SK-N-SH (cell line): Measurements from ENCODE around the gene NOVA1. TPM values are rescaled to one million over a fixed set of nuclear protein-coding genes. Genes with fewer than 3 reads are reported as not detected.

ENCODE experiments used
- CTCF ChIA-PET: fragments of 300-600, 350-600 bp; formaldehyde crosslinking; extraction: SDS; loops from one replicate; lab custom pipeline; 2021; lab: Yijun Ruan, JAX
- POLR2A ChIA-PET: fragments of 350-600 bp; sonication (Branson Sonifier 250); formaldehyde crosslinking; extraction: SDS; loops from one replicate; lab custom pipeline; 2020; ENCODE audit warnings: antibody characterized with exemption, inconsistent platforms; lab: Yijun Ruan, JAX
- DNase-seq: peaks from one replicate; pipeline ENCODE4 v3.0.0; 2012
- H2AFZ ChIP-seq: fragments of 200-600 bp; sonication (generic); 2 replicates; pipeline ENCODE4 v1.8.1; 2016; ENCODE audit warnings: antibody characterized with exemption, mild to moderate bottlenecking, low read depth
- H3F3A ChIP-seq: fragments of 200-600 bp; sonication (generic); replicated peaks from 2 replicates; pipeline ENCODE3; 2016; ENCODE audit warnings: antibody characterized with exemption, mild to moderate bottlenecking; ENCODE audit not compliant: insufficient read depth
- H3K27ac ChIP-seq, 2 experiments: fragments of 200-500 bp in 1 of 2; fragments of 200-600 bp in 1 of 2; sonication (Bioruptor generic) in 1 of 2; sonication (generic), shearing (Covaris generic) in 1 of 2; 2 replicates each; pipeline versions ENCODE4 v1.5.1 to v1.6.1; 2014 to 2016; ENCODE audit warnings: low read depth in 2 of 2, inconsistent platforms in 1 of 2, low read length in 1 of 2, mild to moderate bottlenecking in 1 of 2, mixed read lengths in 1 of 2
- H3K27me3 ChIP-seq: fragments of 200-600 bp; sonication (generic), shearing (Covaris generic); 2 replicates; pipeline ENCODE4 v1.6.1; 2016; ENCODE audit warnings: mixed run types; ENCODE audit not compliant: insufficient read depth
- H3K36me3 ChIP-seq, 2 experiments: fragments of 200-500 bp in 1 of 2; fragments of 200-600 bp in 1 of 2; sonication (Bioruptor generic) in 1 of 2; sonication (generic) in 1 of 2; replicated peaks in 1 of 2; 2 replicates each; pipeline versions ENCODE3 to v1.5.1; 2014 to 2016; ENCODE audit warnings: low read length in 1 of 2, mild to moderate bottlenecking in 1 of 2; ENCODE audit not compliant: insufficient read depth in 2 of 2, control insufficient read depth in 1 of 2
- H3K4me1 ChIP-seq, 2 experiments: fragments of 200-500 bp in 1 of 2; fragments of 200-600 bp in 1 of 2; sonication (Bioruptor generic) in 1 of 2; sonication (generic), shearing (Covaris generic) in 1 of 2; 2 replicates each; pipeline versions ENCODE4 v1.5.1 to v1.6.1; 2014 to 2016; ENCODE audit warnings: low read depth in 1 of 2, low read length in 1 of 2, mixed run types in 1 of 2; ENCODE audit not compliant: insufficient read depth in 2 of 2, control insufficient read depth in 1 of 2
- H3K4me2 ChIP-seq: fragments of 200-600 bp; sonication (generic), shearing (Covaris generic); 2 replicates; pipeline ENCODE4 v1.6.1; 2017; ENCODE audit warnings: mixed run types
- H3K4me3 ChIP-seq, 2 experiments: fragments of 200-500 bp in 1 of 2; fragments of 200-600 bp in 1 of 2; sonication (Bioruptor generic) in 1 of 2; sonication (generic), shearing (Covaris generic) in 1 of 2; 2 replicates each; pipeline versions ENCODE4 v1.5.1 to v1.8.1; 2014 to 2016; ENCODE audit warnings: low read depth in 2 of 2, inconsistent platforms in 1 of 2, low read length in 1 of 2, mild to moderate bottlenecking in 1 of 2, mixed read lengths in 1 of 2, moderate library complexity in 1 of 2
- H3K79me2 ChIP-seq: fragments of 200-600 bp; sonication (generic); 2 replicates; pipeline ENCODE4 v1.8.1; 2017; ENCODE audit warnings: mild to moderate bottlenecking; ENCODE audit not compliant: insufficient read depth
- H3K9ac ChIP-seq: fragments of 200-600 bp; sonication (generic); 2 replicates; pipeline ENCODE4 v1.6.1; 2017; ENCODE audit warnings: mixed run types
- H3K9me2 ChIP-seq: fragments of 200-600 bp; sonication (generic); 2 replicates; pipeline ENCODE4 v1.6.1; 2017; ENCODE audit warnings: mixed run types
- H3K9me3 ChIP-seq: fragments of 200-600 bp; sonication (generic); 2 replicates; pipeline ENCODE4 v1.6.1; 2017; ENCODE audit warnings: mixed run types, mild to moderate bottlenecking, moderate library complexity
- H4K20me1 ChIP-seq: fragments of 200-600 bp; sonication (generic); 2 replicates; pipeline ENCODE4 v1.6.1; 2017; ENCODE audit warnings: mild to moderate bottlenecking, mixed run types; ENCODE audit not compliant: insufficient read depth
- CHD2 ChIP-seq: fragments of 150-350 bp; IDR thresholded peaks from 2 replicates; pipeline ENCODE4 v1.6.1; 2018; ENCODE audit warnings: low read length; ENCODE audit not compliant: partially characterized antibody
- CTCF ChIP-seq: fragments of 200-600 bp; sonication (generic); IDR thresholded peaks from 2 replicates; pipeline ENCODE4 v1.6.1; 2017; ENCODE audit warnings: antibody characterized with exemption, mild to moderate bottlenecking, moderate library complexity
- EP300 ChIP-seq, 2 experiments: IDR thresholded peaks; 2 replicates each; pipeline versions ENCODE4 v1.4.0 to v1.6.1; 2012; ENCODE audit warnings: borderline replicate concordance in 1 of 2, low read depth in 1 of 2, low read length in 1 of 2
- GABPA ChIP-seq: IDR thresholded peaks from 2 replicates; pipeline ENCODE4 v1.4.0; 2012; ENCODE audit warnings: low read depth, mild to moderate bottlenecking
- GATA2 ChIP-seq: sonication (generic); formaldehyde crosslinking; IDR thresholded peaks from 2 replicates; pipeline ENCODE4 v1.5.0; 2020; ENCODE audit warnings: mild to moderate bottlenecking, missing genetic modification reagents
- MAX ChIP-seq: IDR thresholded peaks from 2 replicates; pipeline ENCODE4 v1.4.0; 2012; ENCODE audit warnings: low read depth
- MEF2A ChIP-seq: IDR thresholded peaks from 2 replicates; pipeline ENCODE4 v1.4.0; 2012; ENCODE audit warnings: low read depth, borderline replicate concordance
- NFIC ChIP-seq: IDR thresholded peaks from 2 replicates; pipeline ENCODE4 v1.4.0; 2012; ENCODE audit warnings: borderline replicate concordance
- NRF1 ChIP-seq: IDR thresholded peaks from 2 replicates; pipeline ENCODE4 v1.6.1; 2012; ENCODE audit warnings: low read depth, mild to moderate bottlenecking, low read length
- PBX3 ChIP-seq: IDR thresholded peaks from 2 replicates; pipeline ENCODE4; 2012
- POLR2AphosphoS5 ChIP-seq: IDR thresholded peaks from 2 replicates; pipeline ENCODE4 v1.6.1; 2012; ENCODE audit warnings: low read depth, low read length
- RCOR1 ChIP-seq: fragments of 150-350 bp; IDR thresholded peaks from 2 replicates; pipeline ENCODE4 v1.6.1; 2017; ENCODE audit warnings: antibody characterized with exemption, low read length
- REST ChIP-seq: IDR thresholded peaks from 2 replicates; pipeline ENCODE4 v1.6.1; 2012; ENCODE audit warnings: mild to moderate bottlenecking, low read depth, low read length, moderate library complexity
- RFX5 ChIP-seq: IDR thresholded peaks from 2 replicates; pipeline ENCODE4 v1.6.1; 2012; ENCODE audit warnings: mild to moderate bottlenecking, improper control_type of control experiment, low read length
- RXRA ChIP-seq: IDR thresholded peaks from 2 replicates; pipeline ENCODE4 v1.4.0; 2012; ENCODE audit warnings: low read depth, mild to moderate bottlenecking, borderline replicate concordance
- SMC3 ChIP-seq: IDR thresholded peaks from 2 replicates; pipeline ENCODE4 v1.6.1; 2012; ENCODE audit warnings: low read depth, low read length, improper control_type of control experiment
- TAF1 ChIP-seq: IDR thresholded peaks from 2 replicates; pipeline ENCODE4 v1.6.1; 2012; ENCODE audit warnings: low read depth, mild to moderate bottlenecking, low read length, moderate library complexity, borderline replicate concordance
- USF1 ChIP-seq: IDR thresholded peaks from 2 replicates; pipeline ENCODE4 v1.4.0; 2012; ENCODE audit warnings: low read depth, borderline replicate concordance
- YY1 ChIP-seq: IDR thresholded peaks from 2 replicates; pipeline ENCODE4 v1.4.0; 2012; ENCODE audit warnings: low read depth, mild to moderate bottlenecking
- ZBTB33 ChIP-seq: IDR thresholded peaks from 2 replicates; pipeline ENCODE4 v1.4.0; 2012; ENCODE audit warnings: low read depth, borderline replicate concordance
- WGBS: methylation state at CpG from one replicate; pipeline ENCODE4 v1.1.6; 2017; ENCODE audit warnings: low lambda C conversion rate; 5-methylcytosine and 5-hydroxymethylcytosine counted together
- polyA plus RNA-seq, 3 experiments: library from polyadenylated mRNA; depleted of rRNA; stranded (reverse); fragments of >200 nt; gene quantifications; 2 replicates each; pipeline ENCODE4 v1.2.3, GENCODE V29; 2012

Gene NOVA1
- polyA plus RNA-seq, 1 of the 3 experiments (the other 2 are of a cell fraction): 0.44 TPM

GRCh38 chr14:26597071-26597588 lies 703 bp downstream of the NOVA1 start:
- H3K9ac ChIP-seq: peak overlapping the region; percentile 23; the same call in 1 of the 2 replicates
- 2% methylated on average over 28 of the region's 33 CpGs for WGBS
- CTCF ChIA-PET: no interaction called here

More at GRCh38 chr14:26597071-26597588, 703 bp downstream of the NOVA1 start:
- H3K27me3 ChIP-seq: peaks cover 15% of the 10 kb centered on the region; the same call in 1 of the 2 replicates
- H3K9me2 ChIP-seq: no peaks in the 10 kb centered on the region
- TF ChIP-seq RFX5: no peak
- TF ChIP-seq RXRA: no peak
- TF ChIP-seq MEF2A: no peak
- no peak for TF ChIP-seq TAF1
- TF ChIP-seq YY1: no peak; the same call in 1 of the 2 replicates
- no peak for TF ChIP-seq CHD2
- no peak for TF ChIP-seq GATA2
- no peak for TF ChIP-seq RCOR1
- TF ChIP-seq PBX3: no peak
- no peak for TF ChIP-seq EP300 (IDR thresholded peaks at IDR 0.05; ENCODE audit: borderline replicate concordance in 1 of 2, low read depth in 1 of 2, low read length in 1 of 2)
- TF ChIP-seq NFIC: no peak
- no peak for TF ChIP-seq POLR2AphosphoS5
- no peak for TF ChIP-seq MAX
- TF ChIP-seq CTCF: no peak
- TF ChIP-seq ZBTB33: no peak
- TF ChIP-seq NRF1: no peak
- TF ChIP-seq GABPA: no peak
- no peak for TF ChIP-seq SMC3
- TF ChIP-seq REST: no peak
- TF ChIP-seq USF1: no peak
- H4K20me1 ChIP-seq: no peaks in the 10 kb centered on the region
- no peaks in the 10 kb centered on the region for H3K9me3 ChIP-seq
- no peaks in the 10 kb centered on the region for H3K36me3 ChIP-seq
- H3K4me2 ChIP-seq: peak overlapping the region; percentile 93
- no peaks in the 10 kb centered on the region for H3K79me2 ChIP-seq
- H3K4me1 ChIP-seq: no peaks in the 10 kb centered on the region; a peak in 2 of 4 replicates
- H3K4me3 ChIP-seq: peak overlapping the region; percentile 68 to 72
- H2AFZ ChIP-seq: peak overlapping the region; percentile 96
- peak; percentile 68 for DNase-seq
- H3F3A ChIP-seq: no peaks in the 10 kb centered on the region
- peak overlapping the region in 1 of 2 experiments; percentile 86; a peak in 2 of 4 replicates for H3K27ac ChIP-seq
- POLR2A ChIA-PET: no interaction called here
